Measurements from ENCODE around the gene KCNE3.

GRCh38 chr11:74450318-74450717 is 17.0 kb downstream of the KCNE3 start:
- TF ChIP-seq CTCF (conservative IDR thresholded peaks at IDR 0.05; ENCODE audit: low read depth, low read length): no peak
- TF ChIP-seq EZH2 (IDR thresholded peaks at IDR 0.05; ENCODE audit: borderline replicate concordance, low read depth, low read length, poor library complexity, severe bottlenecking): no peak
